ENCODE measurements around the gene SEMA6A. TPM values are rescaled to one million over a fixed set of nuclear protein-coding genes. Genes with fewer than 3 reads are reported as not detected.

The SEMA6A gene
- polyA plus RNA-seq, 1 of the 3 experiments (the other 2 are of a cell fraction): 0.18 TPM

GRCh38 chr5:116564756-116565490 lies 9.7 kb downstream of the SEMA6A start:
- Histone ChIP-seq H3K9me3 (no peaks in the 10 kb centered on the region), H3F3A (replicated peaks; ENCODE audit: insufficient read depth) (no peaks in the 10 kb centered on the region), H3K9ac (no peak overlapping the region), H3K4me1 (ENCODE audit: control insufficient read depth in 1 of 2, insufficient read depth in 2 of 2, low read depth in 1 of 2, low read length in 1 of 2) (peaks cover 0 to 2% of the 10 kb centered on the region in 2 experiments; a peak in 1 of 4 replicates), H3K4me2 (no peak overlapping the region), H4K20me1 (ENCODE audit: insufficient read depth) (no peaks in the 10 kb centered on the region), H3K27me3 (ENCODE audit: insufficient read depth) (no peaks in the 10 kb centered on the region), H2AFZ (ENCODE audit: low read depth) (no peak overlapping the region), H3K4me3 (ENCODE audit: low read depth in 2 of 2, low read length in 1 of 2) (no peak overlapping the region), H3K27ac (ENCODE audit: low read depth in 2 of 2, low read length in 1 of 2) (no peak overlapping the region), H3K79me2 (ENCODE audit: insufficient read depth) (no peaks in the 10 kb centered on the region), H3K9me2 (no peaks in the 10 kb centered on the region), H3K36me3 (replicated peaks in 1 of 2; ENCODE audit: control insufficient read depth in 1 of 2, insufficient read depth in 2 of 2, low read length in 1 of 2) (no peaks in the 10 kb centered on the region)
- TF ChIP-seq GATA2 (CRISPR knock-in tag; IDR thresholded peaks at IDR 0.05) (no peak), RXRA (IDR thresholded peaks at IDR 0.05; ENCODE audit: borderline replicate concordance, low read depth) (no peak), SMC3 (IDR thresholded peaks at IDR 0.05; ENCODE audit: low read depth, low read length) (no peak), REST (IDR thresholded peaks at IDR 0.05; ENCODE audit: low read depth, low read length) (no peak), FOXM1 (IDR thresholded peaks at IDR 0.05; ENCODE audit: low read depth) (no peak), YY1 (IDR thresholded peaks at IDR 0.05; ENCODE audit: low read depth) (no peak), MAX (IDR thresholded peaks at IDR 0.05; ENCODE audit: low read depth) (no peak), ELF1 (IDR thresholded peaks at IDR 0.05) (no peak), TCF12 (IDR thresholded peaks at IDR 0.05) (no peak), FOXJ3 (CRISPR knock-in tag; IDR thresholded peaks at IDR 0.05) (no peak), NFIC (IDR thresholded peaks at IDR 0.05; ENCODE audit: borderline replicate concordance) (no peak)
- ChIA-PET CTCF (interaction anchor here (0.9 to 1.6 kb wide), 2 partner anchors 10 to 427 kb away, joined by 4 read pairs; partner anchors contain the start of gene SEMA6A), POLR2A (no interaction called here)
- no peak for DNase-seq
- 69% methylated on average over 7 of the region's 7 CpGs for WGBS (ENCODE audit: low lambda C conversion rate)

- H3K4me3 ChIP-seq (ENCODE audit: low read depth in 2 of 2, low read length in 1 of 2): no peak overlapping the region
- H3K27me3 ChIP-seq (ENCODE audit: insufficient read depth): no peaks in the 10 kb centered on the region
- H3K4me1 ChIP-seq (ENCODE audit: control insufficient read depth in 1 of 2, insufficient read depth in 2 of 2, low read depth in 1 of 2, low read length in 1 of 2): peaks cover 0 to 2% of the 10 kb centered on the region in 2 experiments; a peak in 1 of 4 replicates
- CTCF ChIA-PET: interaction anchor here (0.9 kb wide), 1 partner anchor 427 kb away, joined by 4 read pairs; no protein-coding TSS in a partner anchor
- H4K20me1 ChIP-seq (ENCODE audit: insufficient read depth): no peaks in the 10 kb centered on the region
- TF ChIP-seq ZBTB33 (IDR thresholded peaks at IDR 0.05; ENCODE audit: borderline replicate concordance, low read depth): no peak
- H3K9ac ChIP-seq: no peak overlapping the region
- no peak for DNase-seq
- 67% methylated on average over 3 of the region's 3 CpGs for WGBS (ENCODE audit: low lambda C conversion rate)
- no peaks in the 10 kb centered on the region for H3F3A ChIP-seq (replicated peaks; ENCODE audit: insufficient read depth)
- no peak overlapping the region for H2AFZ ChIP-seq (ENCODE audit: low read depth)
- H3K79me2 ChIP-seq (ENCODE audit: insufficient read depth): no peaks in the 10 kb centered on the region
- no peaks in the 10 kb centered on the region for H3K9me2 ChIP-seq
- H3K9me3 ChIP-seq: no peaks in the 10 kb centered on the region
- no peaks in the 10 kb centered on the region for H3K36me3 ChIP-seq (replicated peaks in 1 of 2; ENCODE audit: control insufficient read depth in 1 of 2, insufficient read depth in 2 of 2, low read length in 1 of 2)
- POLR2A ChIA-PET: no interaction called here
- no peak overlapping the region for H3K27ac ChIP-seq (ENCODE audit: low read depth in 2 of 2, low read length in 1 of 2)
- no peak overlapping the region for H3K4me2 ChIP-seq
Measured at GRCh38 chr5:116564312-116564711, 10.3 kb downstream of the SEMA6A start.
